Measurements from ENCODE around the gene TPI1.
A peak's percentile ranks its signal among the peaks of the same experiment; 100 is the strongest.

TPI1 gene

GRCh38 chr12:6902448-6902847 lies 35.1 kb downstream of the TPI1 start:
- Histone ChIP-seq H2BK5ac (ENCODE audit: low read depth, low read length, poor library complexity, severe bottlenecking) (no peak overlapping the region), H3K9ac (ENCODE audit: low read length) (no peak overlapping the region), H3K4me3 (ENCODE audit: insufficient read depth in 1 of 2, low read depth in 1 of 2, low read length in 2 of 2) (no peak overlapping the region), H3K14ac (ENCODE audit: low read length in 2 of 2) (no peak overlapping the region), H2BK12ac (ENCODE audit: low read length in 2 of 2) (no peak overlapping the region), H4K91ac (ENCODE audit: low read length) (no peak overlapping the region), H3K4me1 (ENCODE audit: control insufficient read depth, insufficient read depth, low read depth, low read length) (peaks cover 7% of the 10 kb centered on the region), H2AFZ (ENCODE audit: low read depth, low read length) (no peak overlapping the region), H2BK15ac (ENCODE audit: low read depth, poor library complexity, severe bottlenecking) (no peak overlapping the region), H3K4me2 (ENCODE audit: low read length, poor library complexity, severe bottlenecking) (no peak overlapping the region), H3K23ac (ENCODE audit: low read length in 2 of 2) (no peak overlapping the region), H3K18ac (ENCODE audit: low read depth in 1 of 2, low read length in 2 of 2) (no peak overlapping the region), H3K36me3 (ENCODE audit: control insufficient read depth in 1 of 2, insufficient read depth in 2 of 2, low read depth in 1 of 2, low read length in 2 of 2) (peaks cover 3 to 13% of the 10 kb centered on the region in 2 experiments), H3K4ac (ENCODE audit: low read depth in 1 of 2, low read length in 2 of 2) (no peak overlapping the region), H2BK120ac (ENCODE audit: low read depth, low read length) (no peak overlapping the region), H3K27ac (ENCODE audit: low read length, poor library complexity, severe bottlenecking) (no peak overlapping the region), H3K9me3 (ENCODE audit: control insufficient read depth, low read length) (no peaks in the 10 kb centered on the region), H3K27me3 (ENCODE audit: control insufficient read depth in 1 of 2, insufficient read depth in 1 of 2, low read length in 2 of 2) (no peaks in the 10 kb centered on the region), H2AK5ac (ENCODE audit: low read length, severe bottlenecking) (no peak overlapping the region), H3K79me1 (replicated peaks; ENCODE audit: low read length, poor library complexity, severe bottlenecking) (no peaks in the 10 kb centered on the region), H4K8ac (ENCODE audit: low read length) (no peak overlapping the region)
- 90% methylated on average over 3 of the region's 4 CpGs for WGBS
- DNase-seq: no peak

- no peak overlapping the region for H3K23ac ChIP-seq (ENCODE audit: low read length in 2 of 2)
- no peak overlapping the region for H2BK15ac ChIP-seq (ENCODE audit: low read depth, poor library complexity, severe bottlenecking)
- H4K91ac ChIP-seq (ENCODE audit: low read length): no peak overlapping the region
- no peak overlapping the region for H4K8ac ChIP-seq (ENCODE audit: low read length)
- H3K27me3 ChIP-seq (ENCODE audit: control insufficient read depth in 1 of 2, insufficient read depth in 1 of 2, low read length in 2 of 2): no peaks in the 10 kb centered on the region
- no peak overlapping the region for H2AFZ ChIP-seq (ENCODE audit: low read depth, low read length)
- H2AK5ac ChIP-seq (ENCODE audit: low read length, severe bottlenecking): no peak overlapping the region
- peaks cover 7% of the 10 kb centered on the region for H3K4me1 ChIP-seq (ENCODE audit: control insufficient read depth, insufficient read depth, low read depth, low read length)
- no peak overlapping the region for H2BK12ac ChIP-seq (ENCODE audit: low read length in 2 of 2)
- H3K4me2 ChIP-seq (ENCODE audit: low read length, poor library complexity, severe bottlenecking): no peak overlapping the region
- no peak overlapping the region for H3K18ac ChIP-seq (ENCODE audit: low read depth in 1 of 2, low read length in 2 of 2)
- 92% methylated on average over 1 of the region's 1 CpG for WGBS
- no peak for DNase-seq
- no peaks in the 10 kb centered on the region for H3K9me3 ChIP-seq (ENCODE audit: control insufficient read depth, low read length)
- no peak overlapping the region for H3K27ac ChIP-seq (ENCODE audit: low read length, poor library complexity, severe bottlenecking)
- no peak overlapping the region for H3K14ac ChIP-seq (ENCODE audit: low read length in 2 of 2)
- peaks cover 3 to 19% of the 10 kb centered on the region in 2 experiments for H3K36me3 ChIP-seq (ENCODE audit: control insufficient read depth in 1 of 2, insufficient read depth in 2 of 2, low read depth in 1 of 2, low read length in 2 of 2)
- H2BK5ac ChIP-seq (ENCODE audit: low read depth, low read length, poor library complexity, severe bottlenecking): no peak overlapping the region
- no peak overlapping the region for H3K4me3 ChIP-seq (ENCODE audit: insufficient read depth in 1 of 2, low read depth in 1 of 2, low read length in 2 of 2)
- H3K4ac ChIP-seq (ENCODE audit: low read depth in 1 of 2, low read length in 2 of 2): no peak overlapping the region
- no peak overlapping the region for H3K9ac ChIP-seq (ENCODE audit: low read length)
- H3K79me1 ChIP-seq (replicated peaks; ENCODE audit: low read length, poor library complexity, severe bottlenecking): no peaks in the 10 kb centered on the region
- no peak overlapping the region for H2BK120ac ChIP-seq (ENCODE audit: low read depth, low read length)
Measured at GRCh38 chr12:6903722-6904121, 36.4 kb downstream of the TPI1 start.

GRCh38 chr12:6904280-6905276 lies 37.2 kb downstream of the TPI1 start, which contains the start of gene LRRC23:
TSS of gene LRRC23 (plus strand) at chr12:6904822. CDS start at chr12:6905634, 812 bp downstream.
- no peaks in the 10 kb centered on the region for H3K9me3 ChIP-seq (ENCODE audit: control insufficient read depth, low read length)
- H2BK15ac ChIP-seq (ENCODE audit: low read depth, poor library complexity, severe bottlenecking): no peak within 1 kb of the TSS
- peak within 1 kb of the TSS in 1 of 2 experiments; percentile 5 for H3K4ac ChIP-seq (ENCODE audit: low read depth in 1 of 2, low read length in 2 of 2)
- peak within 1 kb of the TSS; percentile 95 for H2AFZ ChIP-seq (ENCODE audit: low read depth, low read length)
- peak within 1 kb of the TSS; percentile 9 for H2AK5ac ChIP-seq (ENCODE audit: low read length, severe bottlenecking)
- H3K36me3 ChIP-seq (ENCODE audit: control insufficient read depth in 1 of 2, insufficient read depth in 2 of 2, low read depth in 1 of 2, low read length in 2 of 2): peaks cover 3 to 19% of the 10 kb centered on the region in 2 experiments
- H3K27me3 ChIP-seq (ENCODE audit: control insufficient read depth in 1 of 2, insufficient read depth in 1 of 2, low read length in 2 of 2): no peaks in the 10 kb centered on the region
- H2BK120ac ChIP-seq (ENCODE audit: low read depth, low read length): no peak within 1 kb of the TSS
- peak within 1 kb of the TSS; percentile 79 to 91 for H3K4me3 ChIP-seq (ENCODE audit: insufficient read depth in 1 of 2, low read depth in 1 of 2, low read length in 2 of 2)
- peak within 1 kb of the TSS; percentile 37 to 94 for H3K18ac ChIP-seq (ENCODE audit: low read depth in 1 of 2, low read length in 2 of 2)
- peak; percentile 97 for DNase-seq
- H3K14ac ChIP-seq (ENCODE audit: low read length in 2 of 2): peak within 1 kb of the TSS in 1 of 2 experiments; percentile 94
- 7% methylated on average over 29 of the region's 34 CpGs for WGBS
- H3K4me1 ChIP-seq (ENCODE audit: control insufficient read depth, insufficient read depth, low read depth, low read length): peaks cover 7% of the 10 kb centered on the region
- H4K91ac ChIP-seq (ENCODE audit: low read length): no peak within 1 kb of the TSS
- H3K27ac ChIP-seq (ENCODE audit: low read length, poor library complexity, severe bottlenecking): peak within 1 kb of the TSS; percentile 21
- peak within 1 kb of the TSS; percentile 75 for H4K8ac ChIP-seq (ENCODE audit: low read length)
- H3K23ac ChIP-seq (ENCODE audit: low read length in 2 of 2): peak within 1 kb of the TSS in 1 of 2 experiments; percentile 9
- H2BK5ac ChIP-seq (ENCODE audit: low read depth, low read length, poor library complexity, severe bottlenecking): no peak within 1 kb of the TSS
- H3K9ac ChIP-seq (ENCODE audit: low read length): peak within 1 kb of the TSS; percentile 93
- no peaks in the 10 kb centered on the region for H3K79me1 ChIP-seq (replicated peaks; ENCODE audit: low read length, poor library complexity, severe bottlenecking)
- H3K4me2 ChIP-seq (ENCODE audit: low read length, poor library complexity, severe bottlenecking): peak within 1 kb of the TSS; percentile 54
- peak within 1 kb of the TSS in 1 of 2 experiments; percentile 67 for H2BK12ac ChIP-seq (ENCODE audit: low read length in 2 of 2)

- no peak overlapping the region for H3K27ac ChIP-seq (ENCODE audit: low read length, poor library complexity, severe bottlenecking)
- H2AK5ac ChIP-seq (ENCODE audit: low read length, severe bottlenecking): peak overlapping the region; percentile 9
Measured at GRCh38 chr12:6905414-6906040, 38.2 kb downstream of the TPI1 start.

More at GRCh38 chr12:6905414-6906040, 38.2 kb downstream of the TPI1 start:
- H3K9me3 ChIP-seq (ENCODE audit: control insufficient read depth, low read length): no peaks in the 10 kb centered on the region
- H3K18ac ChIP-seq (ENCODE audit: low read depth in 1 of 2, low read length in 2 of 2): peak overlapping the region in 1 of 2 experiments; percentile 94
- H3K4ac ChIP-seq (ENCODE audit: low read depth in 1 of 2, low read length in 2 of 2): peak overlapping the region in 1 of 2 experiments; percentile 5
- peak overlapping the region; percentile 54 for H3K4me2 ChIP-seq (ENCODE audit: low read length, poor library complexity, severe bottlenecking)
- H3K14ac ChIP-seq (ENCODE audit: low read length in 2 of 2): no peak overlapping the region
- peak overlapping the region in 1 of 2 experiments; percentile 91 for H3K4me3 ChIP-seq (ENCODE audit: insufficient read depth in 1 of 2, low read depth in 1 of 2, low read length in 2 of 2)
- H3K27me3 ChIP-seq (ENCODE audit: control insufficient read depth in 1 of 2, insufficient read depth in 1 of 2, low read length in 2 of 2): no peaks in the 10 kb centered on the region
- peak overlapping the region in 1 of 2 experiments; percentile 45 for H2BK12ac ChIP-seq (ENCODE audit: low read length in 2 of 2)
- H2BK15ac ChIP-seq (ENCODE audit: low read depth, poor library complexity, severe bottlenecking): no peak overlapping the region
- no peaks in the 10 kb centered on the region for H3K79me1 ChIP-seq (replicated peaks; ENCODE audit: low read length, poor library complexity, severe bottlenecking)
- no peak for DNase-seq
- no peak overlapping the region for H3K23ac ChIP-seq (ENCODE audit: low read length in 2 of 2)
- peak overlapping the region; percentile 95 for H2AFZ ChIP-seq (ENCODE audit: low read depth, low read length)
- no peak overlapping the region for H4K91ac ChIP-seq (ENCODE audit: low read length)
- 68% methylated on average over 5 of the region's 5 CpGs for WGBS
- peak overlapping the region; percentile 93 for H3K9ac ChIP-seq (ENCODE audit: low read length)
- H3K36me3 ChIP-seq (ENCODE audit: control insufficient read depth in 1 of 2, insufficient read depth in 2 of 2, low read depth in 1 of 2, low read length in 2 of 2): peaks cover 3 to 19% of the 10 kb centered on the region in 2 experiments
- H2BK120ac ChIP-seq (ENCODE audit: low read depth, low read length): no peak overlapping the region
- H4K8ac ChIP-seq (ENCODE audit: low read length): no peak overlapping the region
- no peak overlapping the region for H2BK5ac ChIP-seq (ENCODE audit: low read depth, low read length, poor library complexity, severe bottlenecking)
- H3K4me1 ChIP-seq (ENCODE audit: control insufficient read depth, insufficient read depth, low read depth, low read length): peaks cover 7% of the 10 kb centered on the region
